Measurements from ENCODE around the gene CACNA2D3.

The CACNA2D3 gene

GRCh38 chr3:54641226-54642014 lies 519.1 kb downstream of the CACNA2D3 start:
- no peak for DNase-seq

GRCh38 chr3:54642147-54642546 lies 519.8 kb downstream of the CACNA2D3 start:
- no peak for DNase-seq

- no peak for DNase-seq
Measured at GRCh38 chr3:54647721-54648120, 525.4 kb downstream of the CACNA2D3 start.

GRCh38 chr3:54649551-54649950 lies 527.2 kb downstream of the CACNA2D3 start:
- no peak for DNase-seq

- no peak for DNase-seq
Measured at GRCh38 chr3:54653456-54654195, 531.3 kb downstream of the CACNA2D3 start.

GRCh38 chr3:54654776-54655175 lies 532.4 kb downstream of the CACNA2D3 start:
- DNase-seq: no peak

GRCh38 chr3:54659347-54659746 lies 537.0 kb downstream of the CACNA2D3 start:
- no peak for DNase-seq

- DNase-seq: no peak
Measured at GRCh38 chr3:54660714-54661132, 538.4 kb downstream of the CACNA2D3 start.

GRCh38 chr3:54661151-54661550 lies 538.8 kb downstream of the CACNA2D3 start:
- no peak for DNase-seq

- DNase-seq: no peak
Measured at GRCh38 chr3:54663501-54664011, 541.2 kb downstream of the CACNA2D3 start.

- DNase-seq: no peak
Measured at GRCh38 chr3:54665016-54665600, 542.8 kb downstream of the CACNA2D3 start.

- no peak for DNase-seq
Measured at GRCh38 chr3:54668236-54668635, 545.9 kb downstream of the CACNA2D3 start.

- DNase-seq: no peak
Measured at GRCh38 chr3:54670201-54671000, 548.0 kb downstream of the CACNA2D3 start.

- no peak for DNase-seq
Measured at GRCh38 chr3:54671511-54671910, 549.2 kb downstream of the CACNA2D3 start.

- DNase-seq: no peak
Measured at GRCh38 chr3:54676087-54676486, 553.7 kb downstream of the CACNA2D3 start.

GRCh38 chr3:54681706-54682105 lies 559.4 kb downstream of the CACNA2D3 start:
- DNase-seq: no peak

GRCh38 chr3:54685213-54685612 lies 562.9 kb downstream of the CACNA2D3 start:
- no peak for DNase-seq

GRCh38 chr3:54691289-54691771 lies 569.0 kb downstream of the CACNA2D3 start:
- no peak for DNase-seq

GRCh38 chr3:54696313-54696712 lies 574.0 kb downstream of the CACNA2D3 start:
- no peak for DNase-seq

GRCh38 chr3:54698054-54698453 lies 575.7 kb downstream of the CACNA2D3 start:
- no peak for DNase-seq

GRCh38 chr3:54703923-54704322 lies 581.6 kb downstream of the CACNA2D3 start:
- no peak for DNase-seq

- no peak for DNase-seq
Measured at GRCh38 chr3:54705730-54706129, 583.4 kb downstream of the CACNA2D3 start.

- DNase-seq: no peak
Measured at GRCh38 chr3:54706738-54707137, 584.4 kb downstream of the CACNA2D3 start.

Data from effector CD8-positive, alpha-beta T cell (primary cell).